GM19395 (cell line): ENCODE results near the gene CFAP43.

Experiments
- ATAC-seq: cut with Tn5 transposase; IDR thresholded peaks from one replicate; pipeline ENCODE4 v1.9.1; 2021; ENCODE audit warnings: mild to moderate bottlenecking, moderate library complexity; ENCODE audit not compliant: unreplicated experiment

CFAP43 gene

GRCh38 chr10:104144931-104145330 lies 87.2 kb downstream of the CFAP43 start:
- no peak for ATAC-seq

GRCh38 chr10:104143829-104144228 lies 88.3 kb downstream of the CFAP43 start:
- no peak for ATAC-seq

GRCh38 chr10:104142081-104142480 lies 90.1 kb downstream of the CFAP43 start:
- ATAC-seq, result no peak

- ATAC-seq, result no peak
These were observed 92.9 kb downstream of the CFAP43 start for GRCh38 chr10:104139221-104139620.

- no peak for ATAC-seq
These were observed 94.0 kb downstream of the CFAP43 start for GRCh38 chr10:104138131-104138530.

- no peak for ATAC-seq
These were observed 102.1 kb downstream of the CFAP43 start for GRCh38 chr10:104130041-104130440.

GRCh38 chr10:104128214-104128613 lies 104.0 kb downstream of the CFAP43 start:
- no peak for ATAC-seq

- no peak for ATAC-seq
These were observed 104.8 kb downstream of the CFAP43 start for GRCh38 chr10:104127411-104127810.

- no peak for ATAC-seq
These were observed 108.8 kb downstream of the CFAP43 start for GRCh38 chr10:104123397-104123796.

GRCh38 chr10:104122225-104123107 lies 109.7 kb downstream of the CFAP43 start:
- ATAC-seq, result peak; percentile 11

- peak; percentile 85 for ATAC-seq
These were observed 110.5 kb downstream of the CFAP43 start, which contains the start of gene SFR1 for GRCh38 chr10:104121485-104122224. Gene SFR1 (plus strand): TSS chr10:104122171. CDS start chr10:104122184, 13 bp downstream.

- ATAC-seq, result peak; percentile 48
These were observed 111.2 kb downstream of the CFAP43 start for GRCh38 chr10:104120903-104121484.

- ATAC-seq, result no peak
These were observed 111.7 kb downstream of the CFAP43 start for GRCh38 chr10:104120512-104120902.

- no peak for ATAC-seq
These were observed 112.2 kb downstream of the CFAP43 start for GRCh38 chr10:104119996-104120395.

GRCh38 chr10:104117839-104118323 lies 114.3 kb downstream of the CFAP43 start:
- no peak for ATAC-seq

GRCh38 chr10:104113376-104113956 lies 118.7 kb downstream of the CFAP43 start:
- no peak for ATAC-seq

GRCh38 chr10:104109908-104110662 lies 122.1 kb downstream of the CFAP43 start:
- ATAC-seq, result peak; percentile 96

- ATAC-seq, result no peak
These were observed 127.2 kb downstream of the CFAP43 start for GRCh38 chr10:104104926-104105325.

GRCh38 chr10:104104418-104104817 lies 127.7 kb downstream of the CFAP43 start:
- ATAC-seq, result no peak

GRCh38 chr10:104103956-104104355 lies 128.2 kb downstream of the CFAP43 start:
- no peak for ATAC-seq
